ENCODE measurements around the gene CLBA1.

The CLBA1 gene

GRCh38 chr14:104954746-104955395 lies 30.7 kb upstream of the CLBA1 start:
- Histone ChIP-seq H3K27ac (ENCODE audit: low read length) (no peak overlapping the region), H3K9me3 (ENCODE audit: insufficient read depth, low read length) (no peaks in the 10 kb centered on the region), H2AFZ (ENCODE audit: low read depth, low read length) (no peak overlapping the region), H3K4me1 (ENCODE audit: low read length) (no peaks in the 10 kb centered on the region), H3K79me2 (ENCODE audit: low read length) (no peaks in the 10 kb centered on the region), H3K4me3 (ENCODE audit: low read length) (no peak overlapping the region), H3K9ac (ENCODE audit: low read length) (no peak overlapping the region), H3K4me2 (ENCODE audit: low read length) (no peak overlapping the region), H3K27me3 (ENCODE audit: low read depth, low read length) (peaks cover 27% of the 10 kb centered on the region), H4K20me1 (ENCODE audit: insufficient read depth, low read length) (no peaks in the 10 kb centered on the region), H3K36me3 (replicated peaks; ENCODE audit: low read depth, low read length) (no peaks in the 10 kb centered on the region)
- no peak for TF ChIP-seq CTCF (IDR thresholded peaks at IDR 0.05; ENCODE audit: low read depth, low read length)
- TF ChIP-seq EZH2phosphoT487 (IDR thresholded peaks at IDR 0.05; ENCODE audit: low read depth) = no peak

GRCh38 chr14:104955396-104955770 lies 30.2 kb upstream of the CLBA1 start:
- H3K9me3 ChIP-seq (ENCODE audit: insufficient read depth, low read length) = no peaks in the 10 kb centered on the region
- no peaks in the 10 kb centered on the region for H3K36me3 ChIP-seq (replicated peaks; ENCODE audit: low read depth, low read length)
- no peaks in the 10 kb centered on the region for H3K79me2 ChIP-seq (ENCODE audit: low read length)
- peaks cover 32% of the 10 kb centered on the region for H3K27me3 ChIP-seq (ENCODE audit: low read depth, low read length)
- no peak overlapping the region for H3K4me3 ChIP-seq (ENCODE audit: low read length)
- H3K9ac ChIP-seq (ENCODE audit: low read length) = no peak overlapping the region
- no peaks in the 10 kb centered on the region for H4K20me1 ChIP-seq (ENCODE audit: insufficient read depth, low read length)
- H2AFZ ChIP-seq (ENCODE audit: low read depth, low read length) = no peak overlapping the region
- H3K4me2 ChIP-seq (ENCODE audit: low read length) = no peak overlapping the region
- H3K4me1 ChIP-seq (ENCODE audit: low read length) = no peaks in the 10 kb centered on the region
- H3K27ac ChIP-seq (ENCODE audit: low read length) = no peak overlapping the region
- TF ChIP-seq CTCF (IDR thresholded peaks at IDR 0.05; ENCODE audit: low read depth, low read length) (no peak), EZH2phosphoT487 (IDR thresholded peaks at IDR 0.05; ENCODE audit: low read depth) (no peak)

- H3K9me3 ChIP-seq (ENCODE audit: insufficient read depth, low read length) = no peaks in the 10 kb centered on the region
- H3K27me3 ChIP-seq (ENCODE audit: low read depth, low read length) = peaks cover 33% of the 10 kb centered on the region
- H3K9ac ChIP-seq (ENCODE audit: low read length) = no peak overlapping the region
These were observed 29.2 kb upstream of the CLBA1 start for GRCh38 chr14:104956290-104956890.

More at GRCh38 chr14:104956290-104956890, 29.2 kb upstream of the CLBA1 start:
- Histone ChIP-seq H3K4me3 (ENCODE audit: low read length) (no peak overlapping the region), H3K4me2 (ENCODE audit: low read length) (no peak overlapping the region), H3K4me1 (ENCODE audit: low read length) (no peaks in the 10 kb centered on the region), H3K36me3 (replicated peaks; ENCODE audit: low read depth, low read length) (no peaks in the 10 kb centered on the region), H2AFZ (ENCODE audit: low read depth, low read length) (no peak overlapping the region), H3K79me2 (ENCODE audit: low read length) (no peaks in the 10 kb centered on the region), H4K20me1 (ENCODE audit: insufficient read depth, low read length) (no peaks in the 10 kb centered on the region), H3K27ac (ENCODE audit: low read length) (no peak overlapping the region)
- TF ChIP-seq CTCF (IDR thresholded peaks at IDR 0.05; ENCODE audit: low read depth, low read length) (no peak), EZH2phosphoT487 (IDR thresholded peaks at IDR 0.05; ENCODE audit: low read depth) (no peak)
